Sciatic nerve (tissue), 2 donors: Measurements from ENCODE around the gene ZNF626. TPM values are rescaled to one million over a fixed set of nuclear protein-coding genes. Genes with fewer than 3 reads are reported as not detected.
"Not testable (repeated sequence)": the region's sequence is repeated elsewhere in the genome, so short reads cannot be mapped to it uniquely, and the experiment has no call there.

Experiments
- ATAC-seq: fragments of 200-7000 bp; cut with Tn5 transposase; one replicate; pipeline ENCODE4 v1.9.1; 2020; ENCODE audit warnings: mild to moderate bottlenecking, moderate library complexity
- DNase-seq: peaks from one replicate; pipeline ENCODE4 v3.0.0-alpha.2; 2020; ENCODE audit warnings: low spot score
- intact Hi-C: fragments of 100-400 bp; cut with DNase I; formaldehyde crosslinking; loops from one replicate; pipeline ENCODE4 v1.14.2; 2022
- total RNA-seq: library from RNA; stranded (reverse); fragmentation: NEBNext Ultra II Directional; extraction: Animal tissue kit (Norgen Biotek cat#: 25700); gene quantifications from one replicate; pipeline ENCODE4 v1.2.1, GENCODE V29; 2021
- donor health status: DM: no; HTN: no; CAD: no.
- donor health status: DM: no; HTN: no; CAD: no.

The ZNF626 gene
- 19.7 TPM for total RNA-seq

GRCh38 chr19:20661150-20661819 lies at the start of gene ZNF626:
ZNF626 (minus strand) TSS chr19:20661571; CDS start chr19:20661446, 125 bp downstream.
- intact Hi-C loops: no loop called here
- peak; percentile 98 for DNase-seq
- peak; percentile 100 for ATAC-seq

GRCh38 chr19:20669263-20669662 lies 7.9 kb upstream of the ZNF626 start:
- intact Hi-C loops: no loop called here
- ATAC-seq (no peak), DNase-seq (no peak)

GRCh38 chr19:20667281-20667680 lies 5.9 kb upstream of the ZNF626 start:
- ATAC-seq (no peak), DNase-seq (no peak)
- intact Hi-C loops: no loop called here

GRCh38 chr19:20664901-20665781 lies 3.8 kb upstream of the ZNF626 start:
- intact Hi-C loops: no loop called here
- DNase-seq (no peak), ATAC-seq (no peak)

- ATAC-seq, intact Hi-C loops, DNase-seq: not testable (repeated sequence)
Measured at GRCh38 chr19:20664475-20664874, 3.1 kb upstream of the ZNF626 start.

GRCh38 chr19:20662421-20663105 lies 1.2 kb upstream of the ZNF626 start:
- no peak for DNase-seq
- intact Hi-C loops: no loop called here

GRCh38 chr19:20660473-20661140 lies 764 bp downstream of the ZNF626 start:
- ATAC-seq: no peak
- DNase-seq: no peak

More at GRCh38 chr19:20662421-20663105, 1.2 kb upstream of the ZNF626 start:
- no peak for ATAC-seq

GRCh38 chr19:20640545-20640944 lies 20.8 kb downstream of the ZNF626 start:
- intact Hi-C loops: no loop called here
- ATAC-seq (no peak), DNase-seq (no peak)

More at GRCh38 chr19:20660473-20661140, 764 bp downstream of the ZNF626 start:
- intact Hi-C loops: no loop called here

GRCh38 chr19:20640023-20640422 lies 21.3 kb downstream of the ZNF626 start:
- DNase-seq (no peak), ATAC-seq (no peak)
- intact Hi-C loops: no loop called here

GRCh38 chr19:20624560-20624959 lies 36.8 kb downstream of the ZNF626 start:
- intact Hi-C loops, DNase-seq, ATAC-seq: not testable (repeated sequence)

GRCh38 chr19:20616071-20616470 lies 45.3 kb downstream of the ZNF626 start:
- ATAC-seq (no peak), DNase-seq (no peak)
- intact Hi-C loops: no loop called here

GRCh38 chr19:20614971-20615370 lies 46.4 kb downstream of the ZNF626 start:
- DNase-seq, intact Hi-C loops, ATAC-seq: not testable (repeated sequence)

- no peak for DNase-seq
- no peak for ATAC-seq
- intact Hi-C loops: no loop called here
Measured at GRCh38 chr19:20612711-20613316, 48.6 kb downstream of the ZNF626 start.

GRCh38 chr19:20611866-20612265 lies 49.5 kb downstream of the ZNF626 start:
- no peak for ATAC-seq
- intact Hi-C loops: no loop called here
- no peak for DNase-seq

- intact Hi-C loops: no loop called here
- DNase-seq (no peak), ATAC-seq (no peak)
Measured at GRCh38 chr19:20607943-20608342, 53.4 kb downstream of the ZNF626 start.
